GM12801 (cell line): ENCODE measurements around the gene COBL.

Experiments used
- CTCF ChIP-seq: IDR thresholded peaks from one replicate; pipeline ENCODE4 v1.5.1; 2011; ENCODE audit warnings: control low read depth; ENCODE audit not compliant: insufficient read length; ENCODE audit errors: extremely low read depth

COBL gene

GRCh38 chr7:51038573-51038972, 278.0 kb downstream of the COBL start:
- no peak for TF ChIP-seq CTCF

GRCh38 chr7:51035716-51036115, 280.9 kb downstream of the COBL start:
- no peak for TF ChIP-seq CTCF

- TF ChIP-seq CTCF, result no peak
Measured at GRCh38 chr7:51034521-51035264, 281.9 kb downstream of the COBL start.

GRCh38 chr7:51033727-51034520, 282.7 kb downstream of the COBL start:
- TF ChIP-seq CTCF, result no peak

- TF ChIP-seq CTCF, result no peak
Measured at GRCh38 chr7:51031791-51032515, 284.7 kb downstream of the COBL start.

GRCh38 chr7:51031216-51031615, 285.4 kb downstream of the COBL start:
- TF ChIP-seq CTCF, result no peak

- no peak for TF ChIP-seq CTCF
Measured at GRCh38 chr7:51029701-51030191, 286.9 kb downstream of the COBL start.
